Endodermal cell (in vitro differentiated cells): ENCODE data around the gene FAM193B. TPM values are rescaled to one million over a fixed set of nuclear protein-coding genes. Genes with fewer than 3 reads are reported as not detected.

Experiments
- DNase-seq: peaks from one replicate; pipeline ENCODE4 v3.0.0-alpha.2; 2017
- H3K27ac ChIP-seq: 2 replicates; pipeline ENCODE4 v1.5.1; 2013; ENCODE audit warnings: mild to moderate bottlenecking, low read depth, low read length, moderate library complexity
- H3K27me3 ChIP-seq: 2 replicates; pipeline ENCODE4 v1.6.1; 2013; ENCODE audit warnings: mild to moderate bottlenecking, low read length, moderate library complexity; ENCODE audit not compliant: insufficient read depth, control insufficient read depth, poor library complexity, severe bottlenecking
- H3K36me3 ChIP-seq: 2 replicates; pipeline ENCODE4 v1.7.0; 2013; ENCODE audit warnings: mild to moderate bottlenecking, low read length, moderate library complexity; ENCODE audit not compliant: control insufficient read depth, insufficient read depth
- H3K4me1 ChIP-seq: one replicate; pipeline ENCODE4 v1.7.0; 2013; ENCODE audit warnings: low read length; ENCODE audit not compliant: control insufficient read depth, insufficient read depth
- H3K4me3 ChIP-seq: 2 replicates; pipeline ENCODE4 v1.5.1; 2013; ENCODE audit warnings: mild to moderate bottlenecking, low read length, moderate library complexity
- H3K9ac ChIP-seq: 2 replicates; pipeline ENCODE4 v1.6.1; 2013; ENCODE audit warnings: mild to moderate bottlenecking, low read length, moderate library complexity; ENCODE audit not compliant: poor library complexity, severe bottlenecking; ENCODE audit errors: extremely low read depth
- H3K9me3 ChIP-seq: 2 replicates; pipeline ENCODE4 v1.6.1; 2013; ENCODE audit warnings: mild to moderate bottlenecking, low read length, moderate library complexity; ENCODE audit not compliant: control insufficient read depth
- H3K27ac Mint-ChIP-seq: 2 replicates; pipeline ENCODE4 v1.8.0; 2020; ENCODE audit warnings: mixed read lengths
- H3K27me3 Mint-ChIP-seq: 2 replicates; pipeline ENCODE4 v1.8.0; 2021; ENCODE audit warnings: mild to moderate bottlenecking, mixed read lengths; ENCODE audit not compliant: insufficient read depth
- H3K36me3 Mint-ChIP-seq: 2 replicates; pipeline ENCODE4 v1.8.0; 2020; ENCODE audit warnings: low read depth, mixed read lengths
- H3K4me1 Mint-ChIP-seq: 2 replicates; pipeline ENCODE4 v1.8.0; 2020; ENCODE audit warnings: mixed read lengths
- H3K4me3 Mint-ChIP-seq: 2 replicates; pipeline ENCODE4 v1.8.0; 2020; ENCODE audit warnings: mild to moderate bottlenecking, moderate library complexity, mixed read lengths
- H3K9me3 Mint-ChIP-seq: 2 replicates; pipeline ENCODE4 v1.8.0; 2020; ENCODE audit warnings: mild to moderate bottlenecking, mixed read lengths
- WGBS, 2 experiments: methylation state at CpG; one replicate each; pipeline versions ENCODE4 v1.1.5 to v1.1.7; 2013; ENCODE audit warnings: missing lambda C conversion rate in 2 of 2, mixed read lengths in 1 of 2; ENCODE audit not compliant: insufficient coverage in 1 of 2, insufficient read length in 1 of 2; 5-methylcytosine and 5-hydroxymethylcytosine counted together
- total RNA-seq, 2 donors: library from RNA; stranded (reverse); fragmentation: NEBNext Ultra II Directional in 1 of 2; extraction: Animal tissue kit (Norgen Biotek cat#: 25700) in 1 of 2; gene quantifications; 2 replicates in 1 of 2; 3 replicates in 1 of 2; pipeline ENCODE4 v1.2.1, GENCODE V29; 2021
- TF ChIP-seq, protein P1 (sequence below): fragments of 200-600 bp; sonication (generic); conservative IDR thresholded peaks from 2 replicates; pipeline ENCODE4 v1.5.0; 2021; ENCODE audit warnings: antibody characterized with exemption, mild to moderate bottlenecking

Gene FAM193B
- total RNA-seq, 2 donors from 2014 or later, result 112 to 115 TPM

- Histone ChIP-seq H3K27ac (peak overlapping the region; percentile 93), H3K9me3 (no peaks in the 10 kb centered on the region), H3K4me1 (peaks cover 17% of the 10 kb centered on the region), H3K27me3 (peaks cover 14% of the 10 kb centered on the region), H3K36me3 (peaks cover 36% of the 10 kb centered on the region), H3K4me3 (peak overlapping the region; percentile 92), H3K9ac (peak overlapping the region; percentile 71)
- TF ChIP-seq, protein P1, sequence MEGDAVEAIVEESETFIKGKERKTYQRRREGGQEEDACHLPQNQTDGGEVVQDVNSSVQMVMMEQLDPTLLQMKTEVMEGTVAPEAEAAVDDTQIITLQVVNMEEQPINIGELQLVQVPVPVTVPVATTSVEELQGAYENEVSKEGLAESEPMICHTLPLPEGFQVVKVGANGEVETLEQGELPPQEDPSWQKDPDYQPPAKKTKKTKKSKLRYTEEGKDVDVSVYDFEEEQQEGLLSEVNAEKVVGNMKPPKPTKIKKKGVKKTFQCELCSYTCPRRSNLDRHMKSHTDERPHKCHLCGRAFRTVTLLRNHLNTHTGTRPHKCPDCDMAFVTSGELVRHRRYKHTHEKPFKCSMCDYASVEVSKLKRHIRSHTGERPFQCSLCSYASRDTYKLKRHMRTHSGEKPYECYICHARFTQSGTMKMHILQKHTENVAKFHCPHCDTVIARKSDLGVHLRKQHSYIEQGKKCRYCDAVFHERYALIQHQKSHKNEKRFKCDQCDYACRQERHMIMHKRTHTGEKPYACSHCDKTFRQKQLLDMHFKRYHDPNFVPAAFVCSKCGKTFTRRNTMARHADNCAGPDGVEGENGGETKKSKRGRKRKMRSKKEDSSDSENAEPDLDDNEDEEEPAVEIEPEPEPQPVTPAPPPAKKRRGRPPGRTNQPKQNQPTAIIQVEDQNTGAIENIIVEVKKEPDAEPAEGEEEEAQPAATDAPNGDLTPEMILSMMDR, result no peak
- Mint-ChIP-seq H3K27ac (peak overlapping the region; percentile 94), H3K36me3 (peaks cover 23% of the 10 kb centered on the region), H3K9me3 (no peaks in the 10 kb centered on the region), H3K4me1 (peaks cover 24% of the 10 kb centered on the region), H3K27me3 (peaks cover 30% of the 10 kb centered on the region), H3K4me3 (peak overlapping the region; percentile 74)
- peak; percentile 95 for DNase-seq
- 0% methylated on average over 21 of the region's 29 CpGs; no CpG with 5 or more reads in 1 of the 2 experiments for WGBS, 2 experiments
Observed at GRCh38 chr5:177496727-177497291, 57.6 kb downstream of the FAM193B start.

GRCh38 chr5:177496070-177496726 lies 58.2 kb downstream of the FAM193B start:
- H3K27ac ChIP-seq, result peak overlapping the region; percentile 93
- H3K4me1 Mint-ChIP-seq, result peaks cover 26% of the 10 kb centered on the region
- peaks cover 38% of the 10 kb centered on the region for H3K36me3 ChIP-seq
- no peaks in the 10 kb centered on the region for H3K9me3 Mint-ChIP-seq
- peak overlapping the region; percentile 94 for H3K27ac Mint-ChIP-seq
- H3K4me3 ChIP-seq, result peak overlapping the region; percentile 92
- TF ChIP-seq, protein P1, result peak; percentile 62
- peak; percentile 86 for DNase-seq
- H3K27me3 Mint-ChIP-seq, result peaks cover 30% of the 10 kb centered on the region
- peaks cover 25% of the 10 kb centered on the region for H3K36me3 Mint-ChIP-seq
- H3K4me1 ChIP-seq, result peaks cover 17% of the 10 kb centered on the region
- WGBS, 2 experiments, result 13 to 15% methylated on average over 10 to 12 of the region's 12 CpGs
- no peaks in the 10 kb centered on the region for H3K9me3 ChIP-seq
- peak overlapping the region; percentile 74 for H3K4me3 Mint-ChIP-seq
- peaks cover 14% of the 10 kb centered on the region for H3K27me3 ChIP-seq
- H3K9ac ChIP-seq, result peak overlapping the region; percentile 71

GRCh38 chr5:177495243-177496060 lies 58.9 kb downstream of the FAM193B start:
- Histone ChIP-seq H3K4me1 (peaks cover 17% of the 10 kb centered on the region), H3K9ac (peak overlapping the region; percentile 71)
- peaks cover 28% of the 10 kb centered on the region for H3K4me1 Mint-ChIP-seq

More at GRCh38 chr5:177495243-177496060, 58.9 kb downstream of the FAM193B start:
- 47 to 57% methylated on average over 8 to 14 of the region's 14 CpGs for WGBS, 2 experiments
- H3K27me3 Mint-ChIP-seq, result peaks cover 28% of the 10 kb centered on the region
- TF ChIP-seq, protein P1, result no peak
- Histone ChIP-seq H3K4me3 (peak overlapping the region; percentile 92), H3K27me3 (peaks cover 14% of the 10 kb centered on the region), H3K9me3 (no peaks in the 10 kb centered on the region), H3K27ac (peak overlapping the region; percentile 93), H3K36me3 (peaks cover 45% of the 10 kb centered on the region)
- H3K36me3 Mint-ChIP-seq, result peaks cover 29% of the 10 kb centered on the region
- H3K9me3 Mint-ChIP-seq, result no peaks in the 10 kb centered on the region
- H3K4me3 Mint-ChIP-seq, result peak overlapping the region; percentile 74
- DNase-seq, result peak; percentile 96
- peak overlapping the region; percentile 94 for H3K27ac Mint-ChIP-seq
